Aorta (tissue), 5 donors: ENCODE data around the gene NFATC1. TPM values are rescaled to one million over a fixed set of nuclear protein-coding genes. Genes with fewer than 3 reads are reported as not detected.

Experiments
- ATAC-seq: fragments of 200-7000 bp; cut with Tn5 transposase; one replicate; pipeline ENCODE4 v1.9.1; 2022; ENCODE audit warnings: moderate library complexity; ENCODE audit not compliant: low FRiP score
- DNase-seq, 2 donors: peaks; one replicate each; pipeline ENCODE4 v3.0.0-alpha.2; 2020
- H3K27ac ChIP-seq, 2 donors: one replicate each; pipeline ENCODE4 v1.5.1; 2013; ENCODE audit warnings: low read length in 2 of 2, mild to moderate bottlenecking in 2 of 2, moderate library complexity in 2 of 2, control low read depth in 1 of 2, inconsistent platforms in 1 of 2, low read depth in 1 of 2
- H3K27me3 ChIP-seq, 2 donors: one replicate each; pipeline ENCODE4 v1.6.1; 2013; ENCODE audit warnings: control low read depth in 1 of 2, low read length in 1 of 2, mild to moderate bottlenecking in 1 of 2, moderate library complexity in 1 of 2; ENCODE audit not compliant: insufficient read depth in 2 of 2, control insufficient read depth in 1 of 2
- H3K36me3 ChIP-seq, 2 donors: one replicate each; pipeline ENCODE4 v1.6.1; 2013; ENCODE audit warnings: control low read depth in 1 of 2, low read length in 1 of 2, mild to moderate bottlenecking in 1 of 2; ENCODE audit not compliant: insufficient read depth in 2 of 2, control insufficient read depth in 1 of 2
- H3K4me1 ChIP-seq, 2 donors: one replicate each; pipeline ENCODE4 v1.6.1; 2013; ENCODE audit warnings: low read length in 2 of 2, control low read depth in 1 of 2, mild to moderate bottlenecking in 1 of 2, moderate library complexity in 1 of 2; ENCODE audit not compliant: insufficient read depth in 2 of 2, control insufficient read depth in 1 of 2
- H3K4me3 ChIP-seq, 2 donors: one replicate each; pipeline ENCODE4 v1.5.1; 2013; ENCODE audit warnings: low read length in 2 of 2, control low read depth in 1 of 2, mild to moderate bottlenecking in 1 of 2
- H3K9me3 ChIP-seq: one replicate; pipeline ENCODE4 v1.6.1; 2013; ENCODE audit warnings: mild to moderate bottlenecking, low read length; ENCODE audit not compliant: control insufficient read depth
- WGBS, 2 donors: extraction: QIAGEN DNeasy Blood & Tissue Kit; methylation state at CpG; one replicate each; pipeline ENCODE4 v1.1.7; 2013; 5-methylcytosine and 5-hydroxymethylcytosine counted together
- intact Hi-C, 2 donors: fragments of 100-400 bp; cut with DNase I; formaldehyde crosslinking; loops; one replicate each; pipeline versions ENCODE4 v1.14.2 to v1.15.0; 2022
- polyA plus RNA-seq, 2 donors: library from polyadenylated mRNA; stranded (reverse); fragments of 200-250 nt; gene quantifications; one replicate each; pipeline ENCODE4 v1.2.3, GENCODE V29; 2013
- total RNA-seq, 2 donors: library from RNA; stranded (reverse); fragmentation: NEBNext Ultra II Directional; extraction: Animal tissue kit (Norgen Biotek cat#: 25700); gene quantifications; one replicate each; pipeline ENCODE4 v1.2.1, GENCODE V29; 2021
- donor health status: healthy with polysubstance abuse.
- donor health status: Bipolar disorder and iron deficiency.
- donor health status: DM: no; HTN: no; CAD: no.
- donor health status: DM: no; HTN: no; CAD: no.
- donor health status: DM: yes; HTN: yes; CAD: no.

NFATC1 gene
- total and polyA plus RNA-seq, 4 donors: 2.0 to 39.2 (median 22.2) TPM

- Histone ChIP-seq H3K9me3 (no peaks in the 10 kb centered on the region), H3K27ac (no peak overlapping the region), H3K36me3 (no peaks in the 10 kb centered on the region), H3K4me1 (no peaks in the 10 kb centered on the region), H3K4me3 (no peak overlapping the region), H3K27me3 (no peaks in the 10 kb centered on the region)
- DNase-seq (peak; percentile 73 to 85), ATAC-seq (peak; percentile 53)
- intact Hi-C loops: no loop called here
- WGBS, 2 donors: 69% methylated on average over 50 of the region's 50 CpGs
These were observed 89.2 kb downstream of the NFATC1 start for GRCh38 chr18:79484661-79485621.

GRCh38 chr18:79485788-79486355 is 90.1 kb downstream of the NFATC1 start:
- H3K27me3 ChIP-seq: no peaks in the 10 kb centered on the region
- H3K4me1 ChIP-seq: no peaks in the 10 kb centered on the region
- peak overlapping the region in 1 of 2 donors; percentile 27 for H3K4me3 ChIP-seq
- intact Hi-C loops: loop anchor here in 1 of 2 donors (1.0 kb wide), 1 partner anchor 21 kb away; no protein-coding TSS in a partner anchor
- H3K36me3 ChIP-seq: no peaks in the 10 kb centered on the region
- 4 to 5% methylated on average over 16 of the region's 16 CpGs for WGBS, 2 donors
- no peaks in the 10 kb centered on the region for H3K9me3 ChIP-seq
- ATAC-seq (peak; percentile 84), DNase-seq (peak; percentile 57 to 73)
- H3K27ac ChIP-seq: no peak overlapping the region

- no peaks in the 10 kb centered on the region for H3K27me3 ChIP-seq
- no peaks in the 10 kb centered on the region for H3K36me3 ChIP-seq
- no peak overlapping the region for H3K27ac ChIP-seq
- H3K4me3 ChIP-seq: no peak overlapping the region
- no peak for ATAC-seq
- H3K4me1 ChIP-seq: no peaks in the 10 kb centered on the region
- intact Hi-C loops: loop anchor here in 1 of 2 donors (1.0 kb wide), 1 partner anchor 21 kb away; no protein-coding TSS in a partner anchor
- peak; percentile 56 to 80 for DNase-seq
- WGBS, 2 donors: 66 to 70% methylated on average over 65 to 69 of the region's 69 CpGs
- H3K9me3 ChIP-seq: no peaks in the 10 kb centered on the region
These were observed 90.8 kb downstream of the NFATC1 start for GRCh38 chr18:79486356-79487182.

GRCh38 chr18:79487183-79487800 is 91.6 kb downstream of the NFATC1 start:
- Histone ChIP-seq H3K27ac (no peak overlapping the region), H3K4me1 (no peaks in the 10 kb centered on the region), H3K27me3 (no peaks in the 10 kb centered on the region), H3K4me3 (no peak overlapping the region), H3K36me3 (no peaks in the 10 kb centered on the region), H3K9me3 (no peaks in the 10 kb centered on the region)
- DNase-seq: peak; percentile 47 to 73
- ATAC-seq: no peak
- intact Hi-C loops: no loop called here
- WGBS, 2 donors: 97 to 98% methylated on average over 42 of the region's 42 CpGs

- Histone ChIP-seq H3K27me3 (no peaks in the 10 kb centered on the region), H3K36me3 (no peaks in the 10 kb centered on the region), H3K9me3 (no peaks in the 10 kb centered on the region), H3K4me1 (no peaks in the 10 kb centered on the region), H3K27ac (no peak overlapping the region), H3K4me3 (no peak overlapping the region)
- ATAC-seq: no peak
- DNase-seq: peak in 1 of 2 donors; percentile 11
- 89 to 92% methylated on average over 22 of the region's 22 CpGs for WGBS, 2 donors
- intact Hi-C loops: no loop called here
These were observed 92.1 kb downstream of the NFATC1 start for GRCh38 chr18:79487801-79488201.

- H3K36me3 ChIP-seq: no peaks in the 10 kb centered on the region
- H3K9me3 ChIP-seq: no peaks in the 10 kb centered on the region
- H3K27ac ChIP-seq: no peak overlapping the region
- H3K4me1 ChIP-seq: no peaks in the 10 kb centered on the region
- intact Hi-C loops: no loop called here
- WGBS, 2 donors: 94 to 96% methylated on average over 25 to 26 of the region's 26 CpGs
- H3K27me3 ChIP-seq: no peaks in the 10 kb centered on the region
- DNase-seq: peak; percentile 32 to 70
- ATAC-seq: no peak
- no peak overlapping the region for H3K4me3 ChIP-seq
These were observed 92.8 kb downstream of the NFATC1 start for GRCh38 chr18:79488311-79489050.

- no peaks in the 10 kb centered on the region for H3K9me3 ChIP-seq
- intact Hi-C loops: no loop called here
- no peak for ATAC-seq
- no peaks in the 10 kb centered on the region for H3K4me1 ChIP-seq
- no peak overlapping the region for H3K27ac ChIP-seq
- no peaks in the 10 kb centered on the region for H3K36me3 ChIP-seq
- H3K4me3 ChIP-seq: no peak overlapping the region
- 95 to 96% methylated on average over 32 of the region's 32 CpGs for WGBS, 2 donors
- H3K27me3 ChIP-seq: no peaks in the 10 kb centered on the region
- DNase-seq: peak; percentile 42 to 73
These were observed 93.5 kb downstream of the NFATC1 start for GRCh38 chr18:79489051-79489898.
